ENCODE results near the gene AGAP1.

The AGAP1 gene

DNA sequence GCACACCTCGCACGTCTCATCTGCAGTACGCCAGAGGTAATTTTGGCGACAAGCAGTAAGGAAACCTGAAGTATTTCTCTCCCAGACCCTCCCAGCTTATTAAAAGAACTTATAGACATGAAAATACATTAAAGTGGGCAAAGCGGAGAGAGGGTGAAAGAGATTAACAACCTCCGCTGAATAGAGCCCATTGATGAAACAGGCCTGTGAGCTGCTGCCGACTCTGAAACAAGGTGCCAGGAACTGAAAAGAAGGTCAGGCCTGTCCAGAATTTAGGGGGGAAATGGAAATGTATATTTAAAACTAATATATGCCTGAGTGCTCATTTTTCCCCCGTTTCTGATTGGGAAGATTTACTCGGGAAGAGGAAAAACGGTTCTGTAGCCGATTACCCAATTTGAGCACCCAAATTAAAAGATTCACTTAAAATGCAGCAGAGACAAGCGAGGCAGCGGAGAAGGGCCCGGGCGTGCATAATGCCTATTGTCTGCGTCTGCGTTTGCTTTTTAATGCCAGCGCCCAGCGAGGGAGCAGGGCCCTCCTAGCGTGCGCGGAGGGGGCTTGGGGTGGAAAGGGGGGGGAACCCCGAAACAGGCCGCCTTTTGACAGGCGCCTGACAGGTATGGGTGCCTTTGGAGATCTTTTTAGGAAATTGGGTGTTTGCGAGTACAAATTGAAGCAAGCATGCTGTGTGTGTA lies 358.1 kb downstream of the AGAP1 start:
- no peak for DNase-seq (ENCODE audit: low read depth)
- H3K4me3 ChIP-seq (ENCODE audit: low read length) = no peak overlapping the region
- TF ChIP-seq, protein P1, sequence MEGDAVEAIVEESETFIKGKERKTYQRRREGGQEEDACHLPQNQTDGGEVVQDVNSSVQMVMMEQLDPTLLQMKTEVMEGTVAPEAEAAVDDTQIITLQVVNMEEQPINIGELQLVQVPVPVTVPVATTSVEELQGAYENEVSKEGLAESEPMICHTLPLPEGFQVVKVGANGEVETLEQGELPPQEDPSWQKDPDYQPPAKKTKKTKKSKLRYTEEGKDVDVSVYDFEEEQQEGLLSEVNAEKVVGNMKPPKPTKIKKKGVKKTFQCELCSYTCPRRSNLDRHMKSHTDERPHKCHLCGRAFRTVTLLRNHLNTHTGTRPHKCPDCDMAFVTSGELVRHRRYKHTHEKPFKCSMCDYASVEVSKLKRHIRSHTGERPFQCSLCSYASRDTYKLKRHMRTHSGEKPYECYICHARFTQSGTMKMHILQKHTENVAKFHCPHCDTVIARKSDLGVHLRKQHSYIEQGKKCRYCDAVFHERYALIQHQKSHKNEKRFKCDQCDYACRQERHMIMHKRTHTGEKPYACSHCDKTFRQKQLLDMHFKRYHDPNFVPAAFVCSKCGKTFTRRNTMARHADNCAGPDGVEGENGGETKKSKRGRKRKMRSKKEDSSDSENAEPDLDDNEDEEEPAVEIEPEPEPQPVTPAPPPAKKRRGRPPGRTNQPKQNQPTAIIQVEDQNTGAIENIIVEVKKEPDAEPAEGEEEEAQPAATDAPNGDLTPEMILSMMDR (IDR thresholded peaks at IDR 0.05; ENCODE audit: insufficient read depth, low read depth, low read length, missing control alignments) = no peak

- TF ChIP-seq, protein P1 (IDR thresholded peaks at IDR 0.05; ENCODE audit: insufficient read depth, low read depth, low read length, missing control alignments) = no peak
- DNase-seq (ENCODE audit: low read depth) = no peak
- H3K4me3 ChIP-seq (ENCODE audit: low read length) = no peak overlapping the region
Measured at GRCh38 chr2:235852526-235852920, 358.7 kb downstream of the AGAP1 start.

DNA sequence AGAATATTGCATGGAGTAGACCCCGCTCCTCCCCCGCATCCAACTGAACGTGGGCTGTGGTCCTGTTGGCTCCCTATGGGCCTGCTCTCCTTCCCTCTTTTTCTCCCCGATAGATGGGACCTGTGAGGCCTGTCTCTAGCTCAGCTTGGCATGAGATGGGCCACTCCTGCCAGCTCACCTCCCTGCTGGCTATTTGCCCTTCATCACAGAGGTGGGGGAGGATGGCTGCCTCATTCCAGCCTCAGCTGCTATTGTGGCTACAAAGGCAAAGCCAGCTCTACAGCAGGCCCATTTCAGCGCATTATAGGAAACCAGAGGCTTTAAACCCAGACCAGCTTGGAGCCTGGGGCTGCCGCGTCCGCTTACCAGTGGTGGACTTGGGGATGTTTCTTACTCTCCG lies 360.4 kb downstream of the AGAP1 start:
- TF ChIP-seq, protein P1 (IDR thresholded peaks at IDR 0.05; ENCODE audit: insufficient read depth, low read depth, low read length, missing control alignments) = no peak
- DNase-seq (ENCODE audit: low read depth) = peak; percentile 5
- no peak overlapping the region for H3K4me3 ChIP-seq (ENCODE audit: low read length)

- H3K4me3 ChIP-seq (ENCODE audit: low read length) = no peak overlapping the region
- TF ChIP-seq, protein P1 (IDR thresholded peaks at IDR 0.05; ENCODE audit: insufficient read depth, low read depth, low read length, missing control alignments) = no peak
- DNase-seq (ENCODE audit: low read depth) = peak; percentile 6
Measured at GRCh38 chr2:235855011-235855410, 361.2 kb downstream of the AGAP1 start.

DNA sequence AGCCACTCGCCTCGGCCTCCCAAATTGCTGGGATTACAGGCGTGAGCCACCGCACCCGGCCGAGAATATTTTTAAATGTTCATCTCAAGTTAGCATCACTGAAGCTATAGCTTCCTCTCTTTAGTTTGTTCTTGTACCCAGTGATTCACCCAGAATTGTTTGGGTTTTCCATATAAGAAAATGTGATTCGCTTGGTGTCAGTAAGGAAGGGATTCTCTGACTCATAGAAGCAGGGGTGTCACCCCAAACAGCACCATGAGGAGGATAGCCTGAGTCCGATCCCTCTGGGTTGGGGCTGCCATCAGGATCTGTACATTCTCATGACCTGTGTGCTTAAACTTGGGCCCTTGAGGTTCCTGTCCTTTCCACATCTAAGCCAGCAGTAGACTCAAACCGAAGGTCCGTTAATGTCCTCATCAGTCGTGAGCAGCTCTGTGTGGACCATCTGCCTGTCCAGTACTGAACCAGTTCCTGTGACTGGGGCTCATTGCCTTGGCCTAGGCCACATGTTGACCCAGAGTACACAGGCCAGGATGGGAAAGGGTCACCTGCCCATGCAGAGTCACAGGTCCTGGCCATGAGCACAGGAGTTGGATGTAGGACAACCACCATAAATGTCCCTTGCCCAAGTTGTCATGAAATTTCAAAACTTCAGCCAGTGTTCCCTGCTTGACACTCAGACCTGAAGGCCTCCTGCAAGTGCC lies 362.5 kb downstream of the AGAP1 start:
- peak; percentile 25 for DNase-seq (ENCODE audit: low read depth)
- no peak overlapping the region for H3K4me3 ChIP-seq (ENCODE audit: low read length)
- TF ChIP-seq, protein P1 (IDR thresholded peaks at IDR 0.05; ENCODE audit: insufficient read depth, low read depth, low read length, missing control alignments) = no peak

DNA sequence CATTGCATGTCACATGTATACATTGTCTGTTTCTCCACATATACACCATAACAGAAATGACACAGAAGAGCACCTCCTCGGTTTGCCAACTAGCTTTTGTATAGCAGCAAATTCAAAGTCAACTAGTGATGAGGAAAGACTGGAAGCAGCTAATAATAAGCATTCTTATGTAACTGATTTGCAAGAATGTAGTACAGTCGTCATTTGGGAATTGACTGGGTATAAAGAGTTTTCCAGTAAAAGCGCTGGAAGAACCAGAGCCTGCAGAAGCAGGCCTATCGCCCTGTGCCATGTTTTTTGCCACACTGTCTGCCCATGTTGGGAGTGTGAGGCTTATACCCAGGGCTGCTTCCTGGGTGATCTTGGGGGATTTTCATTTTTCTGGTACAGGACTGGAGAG lies 363.8 kb downstream of the AGAP1 start:
- TF ChIP-seq, protein P1 (IDR thresholded peaks at IDR 0.05; ENCODE audit: insufficient read depth, low read depth, low read length, missing control alignments) = no peak
- DNase-seq (ENCODE audit: low read depth) = no peak
- H3K4me3 ChIP-seq (ENCODE audit: low read length) = no peak overlapping the region

Measured in epithelial cell of esophagus (primary cell).